Smooth muscle cell of the brain vasculature (primary cell): ENCODE measurements around the gene KMT5B.
"Not testable (repeated sequence)": the region's sequence is repeated elsewhere in the genome, so short reads cannot be mapped to it uniquely, and the experiment has no call there.

Experiments
- DNase-seq: peaks from one replicate; pipeline ENCODE4 v3.0.0-alpha.2; 2012; ENCODE audit warnings: low read depth, low spot score

Gene KMT5B

DNA sequence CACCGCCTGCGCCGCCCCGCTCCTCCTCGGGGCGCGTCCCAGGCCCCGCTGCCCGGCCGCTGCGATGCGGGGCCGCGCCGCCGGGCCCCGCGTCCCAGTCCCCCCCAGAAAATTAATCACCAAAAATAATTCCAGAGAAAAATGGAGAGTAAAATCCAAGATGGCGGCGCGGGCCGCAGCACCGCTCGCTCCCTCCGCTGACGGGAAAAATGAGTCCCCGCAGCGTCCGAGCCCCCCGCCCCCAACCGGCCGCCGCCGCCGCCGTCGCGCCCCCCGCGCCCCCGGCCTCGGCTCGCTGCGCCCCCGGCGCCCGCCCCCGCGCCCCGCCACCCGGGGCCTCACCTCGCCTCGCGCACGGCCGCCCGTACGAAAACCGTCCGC, at the start of gene KMT5B:
KMT5B (minus strand) TSS at position 162 of the 381 bp plus-strand sequence. CDS start 23,220 bp downstream, outside the sequence.
- DNase-seq: no peak

- DNase-seq: no peak
Measured at GRCh38 chr11:68262544-68262827, 49.4 kb upstream of the KMT5B start.

- DNase-seq: no peak
Measured at GRCh38 chr11:68261749-68262543, 48.9 kb upstream of the KMT5B start.

- DNase-seq: no peak
Measured at GRCh38 chr11:68261006-68261405, 47.9 kb upstream of the KMT5B start.

DNA sequence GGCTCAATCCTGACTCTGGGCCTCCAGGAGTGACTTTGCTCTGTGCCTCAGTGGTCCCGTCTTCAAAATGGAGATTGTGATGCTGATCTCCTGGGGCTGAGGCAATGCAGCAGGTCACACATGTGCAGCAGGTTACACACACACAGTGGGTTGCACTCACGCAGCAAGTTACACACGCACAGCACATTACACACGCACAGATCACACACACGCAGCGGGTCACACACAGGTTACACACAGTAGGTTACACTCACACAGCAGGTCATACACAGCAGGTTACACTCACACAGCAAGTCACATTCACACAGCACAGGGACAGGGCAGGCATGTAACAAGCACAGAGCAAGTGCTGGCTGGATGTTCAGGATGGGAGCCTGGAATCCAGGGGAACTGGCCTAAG, 47.4 kb upstream of the KMT5B start:
- no peak for DNase-seq

- DNase-seq: no peak
Measured at GRCh38 chr11:68259122-68259959, 46.2 kb upstream of the KMT5B start.

DNA sequence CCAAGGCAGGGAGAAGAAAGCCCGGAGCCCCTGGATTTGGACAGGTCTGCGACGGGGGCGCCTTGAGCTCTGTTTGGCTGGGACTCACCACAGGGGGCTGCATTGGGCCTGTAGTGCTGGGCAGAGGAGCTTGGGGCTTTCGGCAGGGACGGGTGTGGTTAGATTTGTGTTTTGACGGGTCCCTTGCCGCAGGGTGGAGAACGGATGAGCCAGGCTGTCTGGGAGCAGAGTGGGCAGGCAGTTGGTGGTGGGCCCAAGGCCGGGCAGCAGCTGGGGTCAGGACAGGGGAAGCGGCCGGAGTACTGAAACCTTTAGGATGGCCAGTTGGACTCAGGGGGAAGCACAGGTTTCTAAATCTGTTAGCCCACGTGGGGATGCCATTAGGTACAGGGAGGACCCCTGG, 45.3 kb upstream of the KMT5B start:
- DNase-seq: no peak

GRCh38 chr11:68257477-68258362, 44.6 kb upstream of the KMT5B start:
- peak; percentile 81 for DNase-seq

DNA sequence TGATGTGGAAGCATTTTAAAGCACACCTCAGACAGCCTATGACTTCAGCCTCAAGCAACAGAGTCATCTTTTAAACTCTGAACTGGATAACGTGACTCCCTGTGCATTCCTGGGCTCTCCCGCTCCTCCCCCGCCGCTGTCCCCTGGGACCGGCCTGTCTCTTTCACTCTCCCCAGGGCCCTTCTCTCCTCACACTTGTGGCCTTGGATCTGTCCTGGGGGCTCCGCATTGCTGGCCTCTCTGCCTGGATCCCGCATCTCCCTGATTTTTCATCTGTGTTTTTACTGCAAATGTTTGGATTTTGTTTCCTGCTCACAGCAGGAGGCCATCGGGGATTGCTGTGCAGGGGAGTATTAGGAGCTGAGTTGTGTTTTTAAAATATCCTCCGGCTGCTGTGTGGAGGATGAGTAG, 43.2 kb upstream of the KMT5B start:
- peak; percentile 57 for DNase-seq

GRCh38 chr11:68255526-68255925, 42.4 kb upstream of the KMT5B start:
- no peak for DNase-seq

DNA sequence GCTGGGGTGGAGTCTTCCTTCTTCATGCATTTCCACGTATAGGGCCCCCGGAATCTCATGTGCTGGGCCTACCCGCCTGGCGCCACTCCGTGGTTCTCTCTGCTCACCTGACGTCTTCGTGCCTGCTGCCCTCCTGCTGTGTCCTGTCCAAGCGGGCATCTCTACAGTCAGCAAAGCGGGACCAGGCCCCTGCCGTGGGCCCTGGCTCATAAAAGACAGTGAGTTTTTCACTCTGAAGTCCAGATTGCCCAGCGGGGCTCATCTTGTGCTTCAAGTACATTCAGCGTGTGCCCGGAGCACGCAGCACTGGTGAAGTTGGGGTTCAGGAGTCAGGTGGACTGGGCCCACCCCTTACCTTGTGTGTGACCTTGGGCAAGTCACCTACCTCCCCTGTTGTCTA, 41.3 kb upstream of the KMT5B start:
- DNase-seq: no peak

- no peak for DNase-seq
Measured at GRCh38 chr11:68251765-68252164, 38.7 kb upstream of the KMT5B start.

- DNase-seq: not testable (repeated sequence)
Measured at GRCh38 chr11:68244912-68245311, 31.8 kb upstream of the KMT5B start.

GRCh38 chr11:68243847-68244246, 30.8 kb upstream of the KMT5B start:
- DNase-seq: not testable (repeated sequence)

DNA sequence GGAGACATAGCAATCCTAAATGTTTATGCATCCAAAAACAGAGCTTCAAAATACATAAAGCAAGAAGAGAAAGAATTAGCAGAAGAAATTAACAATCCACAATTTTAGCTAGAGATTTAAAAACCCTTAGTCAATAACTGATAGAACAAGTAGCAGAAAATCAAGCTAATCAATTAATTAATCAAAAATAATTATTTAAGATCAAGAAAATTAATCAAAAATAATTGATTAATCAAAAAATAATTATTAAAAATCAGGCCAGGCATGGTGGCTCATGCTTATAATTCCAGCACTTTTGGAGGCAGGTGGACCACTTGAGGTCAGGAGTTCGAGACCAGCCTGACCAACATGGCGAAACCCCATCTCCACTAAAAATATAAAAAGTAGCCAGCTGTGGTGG, 29.5 kb upstream of the KMT5B start:
- no peak for DNase-seq

- DNase-seq: no peak
Measured at GRCh38 chr11:68231621-68232020, 18.5 kb upstream of the KMT5B start.

GRCh38 chr11:68229601-68230000, 16.5 kb upstream of the KMT5B start:
- no peak for DNase-seq

DNA sequence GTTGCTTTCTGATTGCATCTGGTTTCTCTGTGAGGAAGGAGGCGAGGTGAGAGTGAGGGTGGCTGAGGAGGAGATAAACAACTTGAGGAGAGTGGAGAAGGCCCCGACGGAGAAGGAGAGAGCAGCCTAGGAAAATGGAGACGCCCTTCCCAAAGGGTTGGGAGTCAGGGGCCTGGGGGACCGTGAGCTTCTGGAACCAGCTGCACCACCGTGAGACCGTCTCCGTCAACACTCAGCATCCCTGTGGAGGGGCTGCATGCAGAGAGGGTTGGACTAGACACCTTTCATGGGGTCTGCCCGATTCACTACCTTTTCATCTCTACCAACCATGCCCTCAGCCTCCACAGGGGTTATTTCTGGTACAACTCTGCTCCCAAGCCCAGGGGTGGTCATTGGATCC, 13.3 kb upstream of the KMT5B start:
- no peak for DNase-seq

DNA sequence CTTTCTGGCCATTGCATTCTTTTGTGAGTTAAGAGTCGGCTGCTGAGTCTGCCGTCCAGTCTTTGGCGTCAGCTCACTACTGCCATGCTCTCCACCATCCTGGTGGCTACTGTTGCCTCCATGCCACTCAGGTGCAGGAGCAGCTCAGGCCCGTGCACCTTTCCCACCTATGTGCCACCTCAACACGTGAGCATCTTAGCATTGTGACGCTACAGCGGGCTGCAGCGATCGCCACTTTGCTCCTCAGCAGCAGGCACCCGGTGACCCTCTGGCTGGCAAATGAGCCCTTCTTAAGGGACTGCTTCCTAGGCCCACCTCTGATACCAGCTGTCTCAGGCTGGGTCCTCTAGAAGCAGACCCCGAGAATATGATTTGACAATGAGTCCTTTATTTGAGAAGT, 11.5 kb upstream of the KMT5B start:
- no peak for DNase-seq

- DNase-seq: no peak
Measured at GRCh38 chr11:68223275-68223674, 10.2 kb upstream of the KMT5B start.

DNA sequence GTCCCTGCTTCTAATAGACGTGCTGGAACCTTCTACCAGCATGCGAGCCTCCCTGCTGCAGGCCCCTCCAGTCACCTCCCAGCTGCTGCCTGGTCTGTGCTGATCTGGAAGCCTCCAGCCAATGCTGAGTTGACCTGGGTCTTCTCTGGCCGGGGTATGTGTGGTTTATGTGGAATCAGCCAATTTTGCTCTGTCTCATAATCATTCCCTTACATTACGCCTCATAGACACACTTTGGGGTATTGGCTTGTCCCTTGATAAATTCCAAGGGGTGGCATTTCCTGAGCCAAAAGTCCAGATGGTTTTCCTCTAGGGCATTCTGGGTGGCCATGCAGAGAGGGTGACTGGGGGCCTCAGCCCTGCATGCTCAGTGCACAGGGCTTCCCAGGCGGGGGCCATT, 8.3 kb upstream of the KMT5B start:
- no peak for DNase-seq
